Measurements from ENCODE around the gene SMYD3. TPM values are rescaled to one million over a fixed set of nuclear protein-coding genes. Genes with fewer than 3 reads are reported as not detected.

The SMYD3 gene
- total RNA-seq, 1 donor from 2014 or later, result 80.8 TPM

DNA sequence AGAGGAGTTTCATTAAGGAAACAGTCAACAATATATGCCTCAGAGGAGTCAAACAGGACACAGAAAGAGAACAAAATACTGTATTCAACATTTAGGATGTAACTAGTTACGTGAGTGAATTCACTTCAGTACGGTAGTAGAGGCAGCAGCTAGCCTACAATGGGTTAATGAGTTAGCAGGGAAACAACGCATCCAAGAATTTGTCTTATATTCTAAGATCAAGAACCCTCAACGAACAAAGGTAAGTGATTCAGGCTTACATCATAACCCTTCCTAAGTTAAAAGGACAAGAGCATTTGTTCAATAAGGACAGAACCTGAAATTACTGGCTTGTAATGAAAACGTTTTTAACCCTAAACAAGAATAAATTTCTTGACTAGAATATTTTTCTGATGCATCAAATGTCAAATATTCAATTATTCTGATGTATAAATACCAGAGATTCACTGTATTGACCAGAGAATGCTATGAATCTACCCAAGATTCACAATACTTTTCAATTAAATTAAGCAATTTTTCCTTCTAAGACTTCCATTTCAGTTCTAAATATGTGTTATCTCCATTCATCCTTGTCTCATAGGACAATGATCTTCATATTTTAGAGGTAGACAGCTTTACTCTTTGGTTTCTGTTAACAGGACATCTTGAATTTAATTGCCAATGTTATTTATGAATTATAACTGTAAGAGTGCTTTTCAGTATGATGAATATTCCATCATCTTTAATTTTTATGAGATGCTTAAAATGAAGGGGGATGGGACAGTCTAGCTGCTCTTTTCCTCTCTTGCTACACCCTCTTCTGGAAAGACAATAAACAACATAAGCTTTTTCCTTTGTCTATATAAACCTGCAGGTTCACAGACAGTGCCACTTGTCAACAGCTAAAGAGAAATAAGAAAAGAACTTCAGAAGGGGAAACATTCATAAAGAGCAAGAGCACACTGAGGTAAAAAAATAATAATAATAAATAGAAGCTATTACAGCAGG, 209.5 kb downstream of the SMYD3 start:
- Mint-ChIP-seq H3K27ac (ENCODE audit: unreplicated experiment) (peak overlapping the region; percentile 35), H3K4me3 (ENCODE audit: unreplicated experiment) (no peak overlapping the region), H3K36me3 (ENCODE audit: low read depth, unreplicated experiment) (peaks cover 8% of the 10 kb centered on the region), H3K9me3 (ENCODE audit: unreplicated experiment) (no peaks in the 10 kb centered on the region), H3K27me3 (ENCODE audit: low read depth, unreplicated experiment) (no peaks in the 10 kb centered on the region), H3K4me1 (ENCODE audit: low read depth, unreplicated experiment) (peaks cover 65% of the 10 kb centered on the region)
- DNase-seq (ENCODE audit: low read depth) (peak; percentile 27), FAIRE-seq (no peak)
- TF ChIP-seq, protein P1, sequence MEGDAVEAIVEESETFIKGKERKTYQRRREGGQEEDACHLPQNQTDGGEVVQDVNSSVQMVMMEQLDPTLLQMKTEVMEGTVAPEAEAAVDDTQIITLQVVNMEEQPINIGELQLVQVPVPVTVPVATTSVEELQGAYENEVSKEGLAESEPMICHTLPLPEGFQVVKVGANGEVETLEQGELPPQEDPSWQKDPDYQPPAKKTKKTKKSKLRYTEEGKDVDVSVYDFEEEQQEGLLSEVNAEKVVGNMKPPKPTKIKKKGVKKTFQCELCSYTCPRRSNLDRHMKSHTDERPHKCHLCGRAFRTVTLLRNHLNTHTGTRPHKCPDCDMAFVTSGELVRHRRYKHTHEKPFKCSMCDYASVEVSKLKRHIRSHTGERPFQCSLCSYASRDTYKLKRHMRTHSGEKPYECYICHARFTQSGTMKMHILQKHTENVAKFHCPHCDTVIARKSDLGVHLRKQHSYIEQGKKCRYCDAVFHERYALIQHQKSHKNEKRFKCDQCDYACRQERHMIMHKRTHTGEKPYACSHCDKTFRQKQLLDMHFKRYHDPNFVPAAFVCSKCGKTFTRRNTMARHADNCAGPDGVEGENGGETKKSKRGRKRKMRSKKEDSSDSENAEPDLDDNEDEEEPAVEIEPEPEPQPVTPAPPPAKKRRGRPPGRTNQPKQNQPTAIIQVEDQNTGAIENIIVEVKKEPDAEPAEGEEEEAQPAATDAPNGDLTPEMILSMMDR (IDR thresholded peaks at IDR 0.05; ENCODE audit: insufficient read depth, low read depth, low read length), result no peak
- no peak for TF ChIP-seq EZH2 (IDR thresholded peaks at IDR 0.05; ENCODE audit: insufficient read depth, low read length)
- Histone ChIP-seq H3K36me3 (ENCODE audit: insufficient read depth, low read length) (no peaks in the 10 kb centered on the region), H3K4me3 (ENCODE audit: insufficient read depth, low read depth, low read length) (no peak overlapping the region), H4K20me1 (ENCODE audit: insufficient read depth, low read length) (no peaks in the 10 kb centered on the region), H3K9ac (ENCODE audit: low read length) (no peak overlapping the region), H3K79me2 (ENCODE audit: insufficient read depth, low read length) (no peaks in the 10 kb centered on the region), H3K4me1 (ENCODE audit: insufficient read depth, low read length) (peaks cover 8% of the 10 kb centered on the region), H3K4me2 (ENCODE audit: low read length) (peak overlapping the region; percentile 71), H2AFZ (ENCODE audit: low read depth, low read length) (no peak overlapping the region), H3K27me3 (ENCODE audit: insufficient read depth, low read length) (no peaks in the 10 kb centered on the region), H3K9me3 (ENCODE audit: insufficient read depth, low read depth, low read length) (no peaks in the 10 kb centered on the region), H3K27ac (ENCODE audit: low read depth, low read length) (no peak overlapping the region)

DNA sequence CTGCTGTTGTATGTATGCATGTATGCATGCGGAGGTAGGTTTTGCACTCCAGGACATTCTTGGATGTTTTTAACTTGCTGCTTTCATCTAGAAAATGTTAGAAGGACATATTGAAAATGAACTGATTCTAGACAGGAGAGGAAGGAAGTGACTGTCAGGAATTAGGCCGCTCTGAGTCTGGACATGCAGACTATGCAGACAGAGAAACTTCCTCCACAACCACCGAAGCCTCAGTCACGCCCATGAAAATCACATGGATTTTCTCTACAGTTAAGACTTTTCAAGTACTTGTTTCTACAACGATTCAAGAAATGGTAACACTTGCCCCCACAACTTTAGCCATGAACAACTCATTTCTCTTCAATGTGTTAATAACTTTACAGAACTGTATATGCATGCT, 211.1 kb downstream of the SMYD3 start:
- H3K9me3 Mint-ChIP-seq (ENCODE audit: unreplicated experiment), result no peaks in the 10 kb centered on the region
- H3K4me1 Mint-ChIP-seq (ENCODE audit: low read depth, unreplicated experiment), result peaks cover 58% of the 10 kb centered on the region
- H3K36me3 ChIP-seq (ENCODE audit: insufficient read depth, low read length), result no peaks in the 10 kb centered on the region
- H3K4me2 ChIP-seq (ENCODE audit: low read length), result peak overlapping the region; percentile 3
- no peaks in the 10 kb centered on the region for H3K27me3 Mint-ChIP-seq (ENCODE audit: low read depth, unreplicated experiment)
- H4K20me1 ChIP-seq (ENCODE audit: insufficient read depth, low read length), result no peaks in the 10 kb centered on the region
- H3K4me1 ChIP-seq (ENCODE audit: insufficient read depth, low read length), result peaks cover 5% of the 10 kb centered on the region
- H3K9ac ChIP-seq (ENCODE audit: low read length), result no peak overlapping the region
- peak overlapping the region; percentile 95 for H3K27ac Mint-ChIP-seq (ENCODE audit: unreplicated experiment)
- H3K4me3 Mint-ChIP-seq (ENCODE audit: unreplicated experiment), result no peak overlapping the region
- no peaks in the 10 kb centered on the region for H3K79me2 ChIP-seq (ENCODE audit: insufficient read depth, low read length)
- no peak overlapping the region for H3K4me3 ChIP-seq (ENCODE audit: insufficient read depth, low read depth, low read length)
- no peak overlapping the region for H3K27ac ChIP-seq (ENCODE audit: low read depth, low read length)
- no peak overlapping the region for H2AFZ ChIP-seq (ENCODE audit: low read depth, low read length)
- no peaks in the 10 kb centered on the region for H3K27me3 ChIP-seq (ENCODE audit: insufficient read depth, low read length)
- H3K36me3 Mint-ChIP-seq (ENCODE audit: low read depth, unreplicated experiment), result peaks cover 8% of the 10 kb centered on the region
- TF ChIP-seq EZH2 (IDR thresholded peaks at IDR 0.05; ENCODE audit: insufficient read depth, low read length), result no peak
- TF ChIP-seq, protein P1 (IDR thresholded peaks at IDR 0.05; ENCODE audit: insufficient read depth, low read depth, low read length), result no peak
- DNase-seq (ENCODE audit: low read depth) (no peak), FAIRE-seq (no peak)
- H3K9me3 ChIP-seq (ENCODE audit: insufficient read depth, low read depth, low read length), result no peaks in the 10 kb centered on the region

DNA sequence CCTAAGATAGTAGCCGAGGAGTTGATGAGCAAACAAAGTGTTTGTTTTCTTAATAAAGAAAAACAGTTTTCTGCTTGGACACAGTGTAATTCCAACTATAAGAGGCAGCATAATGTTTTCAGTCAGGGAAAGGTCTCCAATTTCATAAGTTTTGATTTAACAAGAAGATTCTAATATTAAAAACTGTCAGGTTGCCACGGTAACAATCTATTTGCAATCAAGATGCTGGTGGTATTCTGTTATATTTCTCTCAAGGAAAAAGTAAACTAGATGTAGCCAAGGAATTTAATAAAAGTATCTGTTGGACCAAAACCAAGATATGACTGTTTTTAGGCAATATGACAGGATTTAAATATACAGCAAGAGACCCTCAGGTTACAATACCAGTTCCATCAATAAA, 211.7 kb downstream of the SMYD3 start:
- Histone ChIP-seq H3K79me2 (ENCODE audit: insufficient read depth, low read length) (no peaks in the 10 kb centered on the region), H2AFZ (ENCODE audit: low read depth, low read length) (no peak overlapping the region), H4K20me1 (ENCODE audit: insufficient read depth, low read length) (no peaks in the 10 kb centered on the region), H3K4me1 (ENCODE audit: insufficient read depth, low read length) (peaks cover 5% of the 10 kb centered on the region), H3K36me3 (ENCODE audit: insufficient read depth, low read length) (no peaks in the 10 kb centered on the region), H3K27ac (ENCODE audit: low read depth, low read length) (no peak overlapping the region), H3K4me2 (ENCODE audit: low read length) (no peak overlapping the region), H3K4me3 (ENCODE audit: insufficient read depth, low read depth, low read length) (no peak overlapping the region), H3K9me3 (ENCODE audit: insufficient read depth, low read depth, low read length) (no peaks in the 10 kb centered on the region), H3K9ac (ENCODE audit: low read length) (no peak overlapping the region), H3K27me3 (ENCODE audit: insufficient read depth, low read length) (no peaks in the 10 kb centered on the region)
- FAIRE-seq, result no peak
- no peaks in the 10 kb centered on the region for H3K27me3 Mint-ChIP-seq (ENCODE audit: low read depth, unreplicated experiment)
- no peak for DNase-seq (ENCODE audit: low read depth)
- TF ChIP-seq, protein P1 (IDR thresholded peaks at IDR 0.05; ENCODE audit: insufficient read depth, low read depth, low read length), result no peak
- TF ChIP-seq EZH2 (IDR thresholded peaks at IDR 0.05; ENCODE audit: insufficient read depth, low read length), result no peak
- H3K9me3 Mint-ChIP-seq (ENCODE audit: unreplicated experiment), result no peaks in the 10 kb centered on the region
- H3K27ac Mint-ChIP-seq (ENCODE audit: unreplicated experiment), result peak overlapping the region; percentile 95
- peaks cover 57% of the 10 kb centered on the region for H3K4me1 Mint-ChIP-seq (ENCODE audit: low read depth, unreplicated experiment)
- H3K36me3 Mint-ChIP-seq (ENCODE audit: low read depth, unreplicated experiment), result peaks cover 8% of the 10 kb centered on the region
- no peak overlapping the region for H3K4me3 Mint-ChIP-seq (ENCODE audit: unreplicated experiment)

All from astrocyte (in vitro differentiated cells and primary cell).